ENCODE results near the gene ZNF385B.
"Not testable (repeated sequence)": the region's sequence is repeated elsewhere in the genome, so short reads cannot be mapped to it uniquely, and the experiment has no call there.

ZNF385B gene

GRCh38 chr2:179782346-179782745, 79.1 kb downstream of the ZNF385B start:
- not testable (repeated sequence) for H3K4me1 ChIP-seq (ENCODE audit: control insufficient read depth, insufficient read depth, low read depth, low read length); H2BK5ac ChIP-seq (ENCODE audit: low read depth, low read length, poor library complexity, severe bottlenecking); DNase-seq; H3K79me1 ChIP-seq (replicated peaks; ENCODE audit: low read length, poor library complexity, severe bottlenecking); H3K18ac ChIP-seq (ENCODE audit: low read depth in 1 of 2, low read length in 2 of 2); H4K91ac ChIP-seq (ENCODE audit: low read length); H2AK5ac ChIP-seq (ENCODE audit: low read length, severe bottlenecking); H3K9me3 ChIP-seq (ENCODE audit: control insufficient read depth, low read length); H3K4me2 ChIP-seq (ENCODE audit: low read length, poor library complexity, severe bottlenecking); H3K23ac ChIP-seq (ENCODE audit: low read length in 2 of 2); H2BK15ac ChIP-seq (ENCODE audit: low read depth, poor library complexity, severe bottlenecking); H3K4me3 ChIP-seq (ENCODE audit: insufficient read depth in 1 of 2, low read depth in 1 of 2, low read length in 2 of 2); H4K8ac ChIP-seq (ENCODE audit: low read length); H3K27ac ChIP-seq (ENCODE audit: low read length, poor library complexity, severe bottlenecking); H3K36me3 ChIP-seq (ENCODE audit: control insufficient read depth in 1 of 2, insufficient read depth in 2 of 2, low read depth in 1 of 2, low read length in 2 of 2); H2BK120ac ChIP-seq (ENCODE audit: low read depth, low read length); H3K9ac ChIP-seq (ENCODE audit: low read length); H3K4ac ChIP-seq (ENCODE audit: low read depth in 1 of 2, low read length in 2 of 2); H2BK12ac ChIP-seq (ENCODE audit: low read length in 2 of 2); H3K27me3 ChIP-seq (ENCODE audit: control insufficient read depth in 1 of 2, insufficient read depth in 1 of 2, low read length in 2 of 2); H2AFZ ChIP-seq (ENCODE audit: low read depth, low read length); H3K14ac ChIP-seq (ENCODE audit: low read length in 2 of 2)
- WGBS: 63% methylated on average over 2 of the region's 2 CpGs

GRCh38 chr2:179773986-179774385, 87.4 kb downstream of the ZNF385B start:
- Histone ChIP-seq H3K4me3 (ENCODE audit: insufficient read depth in 1 of 2, low read depth in 1 of 2, low read length in 2 of 2) (no peak overlapping the region), H3K27ac (ENCODE audit: low read length, poor library complexity, severe bottlenecking) (no peak overlapping the region), H3K79me1 (replicated peaks; ENCODE audit: low read length, poor library complexity, severe bottlenecking) (no peaks in the 10 kb centered on the region), H3K9me3 (ENCODE audit: control insufficient read depth, low read length) (no peaks in the 10 kb centered on the region), H2AFZ (ENCODE audit: low read depth, low read length) (no peak overlapping the region), H4K8ac (ENCODE audit: low read length) (no peak overlapping the region), H3K9ac (ENCODE audit: low read length) (no peak overlapping the region), H2BK12ac (ENCODE audit: low read length in 2 of 2) (no peak overlapping the region), H3K4me1 (ENCODE audit: control insufficient read depth, insufficient read depth, low read depth, low read length) (no peaks in the 10 kb centered on the region), H2BK15ac (ENCODE audit: low read depth, poor library complexity, severe bottlenecking) (no peak overlapping the region), H2AK5ac (ENCODE audit: low read length, severe bottlenecking) (no peak overlapping the region), H3K27me3 (ENCODE audit: control insufficient read depth in 1 of 2, insufficient read depth in 1 of 2, low read length in 2 of 2) (no peaks in the 10 kb centered on the region), H2BK120ac (ENCODE audit: low read depth, low read length) (no peak overlapping the region), H4K91ac (ENCODE audit: low read length) (no peak overlapping the region), H3K36me3 (ENCODE audit: control insufficient read depth in 1 of 2, insufficient read depth in 2 of 2, low read depth in 1 of 2, low read length in 2 of 2) (no peaks in the 10 kb centered on the region), H3K23ac (ENCODE audit: low read length in 2 of 2) (no peak overlapping the region), H3K4ac (ENCODE audit: low read depth in 1 of 2, low read length in 2 of 2) (no peak overlapping the region), H3K18ac (ENCODE audit: low read depth in 1 of 2, low read length in 2 of 2) (no peak overlapping the region), H3K14ac (ENCODE audit: low read length in 2 of 2) (no peak overlapping the region), H3K4me2 (ENCODE audit: low read length, poor library complexity, severe bottlenecking) (no peak overlapping the region), H2BK5ac (ENCODE audit: low read depth, low read length, poor library complexity, severe bottlenecking) (no peak overlapping the region)
- WGBS: 89% methylated on average over 4 of the region's 4 CpGs
- DNase-seq: no peak

GRCh38 chr2:179772346-179772745, 89.1 kb downstream of the ZNF385B start:
- H2BK5ac ChIP-seq (ENCODE audit: low read depth, low read length, poor library complexity, severe bottlenecking): no peak overlapping the region
- 83% methylated on average over 1 of the region's 1 CpG for WGBS
- no peak overlapping the region for H2BK12ac ChIP-seq (ENCODE audit: low read length in 2 of 2)
- H3K4me1 ChIP-seq (ENCODE audit: control insufficient read depth, insufficient read depth, low read depth, low read length): no peaks in the 10 kb centered on the region
- no peaks in the 10 kb centered on the region for H3K36me3 ChIP-seq (ENCODE audit: control insufficient read depth in 1 of 2, insufficient read depth in 2 of 2, low read depth in 1 of 2, low read length in 2 of 2)
- H4K91ac ChIP-seq (ENCODE audit: low read length): no peak overlapping the region
- no peak overlapping the region for H2BK120ac ChIP-seq (ENCODE audit: low read depth, low read length)
- no peak overlapping the region for H2AK5ac ChIP-seq (ENCODE audit: low read length, severe bottlenecking)
- H3K27ac ChIP-seq (ENCODE audit: low read length, poor library complexity, severe bottlenecking): no peak overlapping the region
- no peak overlapping the region for H4K8ac ChIP-seq (ENCODE audit: low read length)
- no peak overlapping the region for H2BK15ac ChIP-seq (ENCODE audit: low read depth, poor library complexity, severe bottlenecking)
- H3K9ac ChIP-seq (ENCODE audit: low read length): no peak overlapping the region
- no peak overlapping the region for H3K18ac ChIP-seq (ENCODE audit: low read depth in 1 of 2, low read length in 2 of 2)
- no peak overlapping the region for H3K4ac ChIP-seq (ENCODE audit: low read depth in 1 of 2, low read length in 2 of 2)
- H3K14ac ChIP-seq (ENCODE audit: low read length in 2 of 2): no peak overlapping the region
- H2AFZ ChIP-seq (ENCODE audit: low read depth, low read length): no peak overlapping the region
- H3K23ac ChIP-seq (ENCODE audit: low read length in 2 of 2): no peak overlapping the region
- H3K27me3 ChIP-seq (ENCODE audit: control insufficient read depth in 1 of 2, insufficient read depth in 1 of 2, low read length in 2 of 2): no peaks in the 10 kb centered on the region
- no peaks in the 10 kb centered on the region for H3K9me3 ChIP-seq (ENCODE audit: control insufficient read depth, low read length)
- H3K4me2 ChIP-seq (ENCODE audit: low read length, poor library complexity, severe bottlenecking): no peak overlapping the region
- no peak overlapping the region for H3K4me3 ChIP-seq (ENCODE audit: insufficient read depth in 1 of 2, low read depth in 1 of 2, low read length in 2 of 2)
- no peak for DNase-seq
- H3K79me1 ChIP-seq (replicated peaks; ENCODE audit: low read length, poor library complexity, severe bottlenecking): no peaks in the 10 kb centered on the region

GRCh38 chr2:179771791-179772190, 89.6 kb downstream of the ZNF385B start:
- Histone ChIP-seq H2BK5ac (ENCODE audit: low read depth, low read length, poor library complexity, severe bottlenecking) (no peak overlapping the region), H3K4me1 (ENCODE audit: control insufficient read depth, insufficient read depth, low read depth, low read length) (no peaks in the 10 kb centered on the region), H4K91ac (ENCODE audit: low read length) (no peak overlapping the region), H2AK5ac (ENCODE audit: low read length, severe bottlenecking) (no peak overlapping the region), H3K14ac (ENCODE audit: low read length in 2 of 2) (no peak overlapping the region), H2BK120ac (ENCODE audit: low read depth, low read length) (no peak overlapping the region), H3K4me2 (ENCODE audit: low read length, poor library complexity, severe bottlenecking) (no peak overlapping the region), H2BK12ac (ENCODE audit: low read length in 2 of 2) (no peak overlapping the region), H3K4me3 (ENCODE audit: insufficient read depth in 1 of 2, low read depth in 1 of 2, low read length in 2 of 2) (no peak overlapping the region), H3K27ac (ENCODE audit: low read length, poor library complexity, severe bottlenecking) (no peak overlapping the region), H3K9ac (ENCODE audit: low read length) (no peak overlapping the region), H3K18ac (ENCODE audit: low read depth in 1 of 2, low read length in 2 of 2) (no peak overlapping the region), H3K79me1 (replicated peaks; ENCODE audit: low read length, poor library complexity, severe bottlenecking) (no peaks in the 10 kb centered on the region), H4K8ac (ENCODE audit: low read length) (no peak overlapping the region), H2BK15ac (ENCODE audit: low read depth, poor library complexity, severe bottlenecking) (no peak overlapping the region), H3K9me3 (ENCODE audit: control insufficient read depth, low read length) (no peaks in the 10 kb centered on the region), H3K27me3 (ENCODE audit: control insufficient read depth in 1 of 2, insufficient read depth in 1 of 2, low read length in 2 of 2) (no peaks in the 10 kb centered on the region), H3K23ac (ENCODE audit: low read length in 2 of 2) (no peak overlapping the region), H3K4ac (ENCODE audit: low read depth in 1 of 2, low read length in 2 of 2) (no peak overlapping the region), H3K36me3 (ENCODE audit: control insufficient read depth in 1 of 2, insufficient read depth in 2 of 2, low read depth in 1 of 2, low read length in 2 of 2) (no peaks in the 10 kb centered on the region), H2AFZ (ENCODE audit: low read depth, low read length) (no peak overlapping the region)
- 81% methylated on average over 3 of the region's 4 CpGs for WGBS
- DNase-seq: no peak
